Body of pancreas (tissue), 4 donors: ENCODE results near the gene ABTB1.

Source experiments
- POLR2A ChIP-seq, 3 donors: fragments of 450-650 bp; IDR thresholded peaks; one replicate each; pipeline ENCODE4 v1.6.1; 2016; ENCODE audit warnings: antibody characterized with exemption in 3 of 3, mild to moderate bottlenecking in 2 of 3
- TF ChIP-seq, protein P1 (sequence below), 7 experiments: fragments of 450-650 bp in 4 of 7; fragments of 200-600 bp in 3 of 7; sonication (generic) in 3 of 7; IDR thresholded peaks; one replicate each; pipeline ENCODE4 v1.5.1; 2016 to 2019; ENCODE audit warnings: antibody characterized with exemption in 7 of 7

DNA sequence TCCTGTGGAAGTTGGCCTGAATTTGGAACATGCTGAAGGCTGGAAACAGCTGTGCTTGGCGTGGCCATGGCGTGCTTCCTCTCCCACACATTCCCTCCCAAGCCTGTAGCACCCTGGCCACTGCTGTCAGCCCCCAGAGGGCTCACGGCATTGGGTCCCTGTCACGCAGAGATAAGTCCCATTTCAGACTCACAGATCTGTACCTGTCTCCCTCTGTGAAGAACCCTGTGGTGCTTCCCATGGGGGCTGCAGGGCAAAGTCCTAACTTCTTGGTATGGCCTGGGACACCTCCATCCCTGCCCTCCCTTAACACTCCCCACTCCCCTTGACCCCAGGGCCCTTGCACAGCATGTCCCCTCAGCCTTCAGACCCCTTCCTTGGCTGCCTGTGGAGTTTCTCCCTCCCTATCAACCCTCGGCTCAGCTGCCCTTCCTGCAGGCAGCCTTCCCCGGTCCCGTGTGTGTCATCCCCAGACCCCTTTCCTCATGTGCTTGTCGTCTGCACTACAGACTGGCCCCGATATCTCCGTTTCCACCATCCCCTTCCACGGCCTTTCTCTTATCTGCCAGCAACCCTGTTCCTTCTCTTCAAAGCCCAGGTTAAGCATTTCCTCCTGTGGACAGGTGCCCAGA lies 28.6 kb downstream of the ABTB1 start:
- TF ChIP-seq, protein P1, sequence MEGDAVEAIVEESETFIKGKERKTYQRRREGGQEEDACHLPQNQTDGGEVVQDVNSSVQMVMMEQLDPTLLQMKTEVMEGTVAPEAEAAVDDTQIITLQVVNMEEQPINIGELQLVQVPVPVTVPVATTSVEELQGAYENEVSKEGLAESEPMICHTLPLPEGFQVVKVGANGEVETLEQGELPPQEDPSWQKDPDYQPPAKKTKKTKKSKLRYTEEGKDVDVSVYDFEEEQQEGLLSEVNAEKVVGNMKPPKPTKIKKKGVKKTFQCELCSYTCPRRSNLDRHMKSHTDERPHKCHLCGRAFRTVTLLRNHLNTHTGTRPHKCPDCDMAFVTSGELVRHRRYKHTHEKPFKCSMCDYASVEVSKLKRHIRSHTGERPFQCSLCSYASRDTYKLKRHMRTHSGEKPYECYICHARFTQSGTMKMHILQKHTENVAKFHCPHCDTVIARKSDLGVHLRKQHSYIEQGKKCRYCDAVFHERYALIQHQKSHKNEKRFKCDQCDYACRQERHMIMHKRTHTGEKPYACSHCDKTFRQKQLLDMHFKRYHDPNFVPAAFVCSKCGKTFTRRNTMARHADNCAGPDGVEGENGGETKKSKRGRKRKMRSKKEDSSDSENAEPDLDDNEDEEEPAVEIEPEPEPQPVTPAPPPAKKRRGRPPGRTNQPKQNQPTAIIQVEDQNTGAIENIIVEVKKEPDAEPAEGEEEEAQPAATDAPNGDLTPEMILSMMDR (IDR thresholded peaks at IDR 0.05), result no peak
- TF ChIP-seq POLR2A (IDR thresholded peaks at IDR 0.05), result no peak
